ENCODE measurements around the gene KDM5A. TPM values are rescaled to one million over a fixed set of nuclear protein-coding genes. Genes with fewer than 3 reads are reported as not detected.

KDM5A gene
- polyA plus RNA-seq, 1 of the 3 experiments (the other 2 are of a cell fraction): 6.2 TPM

GRCh38 chr12:273382-273781 is 115.7 kb downstream of the KDM5A start:
- Histone ChIP-seq H3K4me3 (ENCODE audit: low read depth in 2 of 2, low read length in 1 of 2) (no peak overlapping the region), H3K9me3 (no peaks in the 10 kb centered on the region), H3F3A (replicated peaks; ENCODE audit: insufficient read depth) (no peaks in the 10 kb centered on the region), H3K9ac (no peak overlapping the region), H3K36me3 (replicated peaks in 1 of 2; ENCODE audit: control insufficient read depth in 1 of 2, insufficient read depth in 2 of 2, low read length in 1 of 2) (peaks cover 2 to 4% of the 10 kb centered on the region in 2 experiments), H3K27ac (ENCODE audit: low read depth in 2 of 2, low read length in 1 of 2) (no peak overlapping the region), H3K27me3 (ENCODE audit: insufficient read depth) (no peaks in the 10 kb centered on the region), H3K4me1 (ENCODE audit: control insufficient read depth in 1 of 2, insufficient read depth in 2 of 2, low read depth in 1 of 2, low read length in 1 of 2) (peaks cover 0 to 3% of the 10 kb centered on the region in 2 experiments; a peak in 1 of 4 replicates), H2AFZ (ENCODE audit: low read depth) (no peak overlapping the region), H4K20me1 (ENCODE audit: insufficient read depth) (no peaks in the 10 kb centered on the region), H3K79me2 (ENCODE audit: insufficient read depth) (no peaks in the 10 kb centered on the region), H3K4me2 (no peak overlapping the region), H3K9me2 (no peaks in the 10 kb centered on the region)
- DNase-seq: no peak
- POLR2A ChIA-PET: no interaction called here
- TF ChIP-seq NFIC (IDR thresholded peaks at IDR 0.05; ENCODE audit: borderline replicate concordance): no peak
- TF ChIP-seq SMC3 (IDR thresholded peaks at IDR 0.05; ENCODE audit: low read depth, low read length): no peak
- no peak for TF ChIP-seq RXRA (IDR thresholded peaks at IDR 0.05; ENCODE audit: borderline replicate concordance, low read depth)
- no peak for TF ChIP-seq RFX5 (IDR thresholded peaks at IDR 0.05; ENCODE audit: low read length)
- TF ChIP-seq RAD21 (IDR thresholded peaks at IDR 0.05; ENCODE audit: low read length): no peak
- no peak for TF ChIP-seq PBX3 (IDR thresholded peaks at IDR 0.05)
- no peak for TF ChIP-seq MXI1 (IDR thresholded peaks at IDR 0.05; ENCODE audit: low read depth, low read length)
- no peak for TF ChIP-seq REST (IDR thresholded peaks at IDR 0.05; ENCODE audit: low read depth, low read length)
- TF ChIP-seq CTCF (IDR thresholded peaks at IDR 0.05): no peak
- no peak for TF ChIP-seq ELF1 (IDR thresholded peaks at IDR 0.05)
- no peak for TF ChIP-seq FOXM1 (IDR thresholded peaks at IDR 0.05; ENCODE audit: low read depth)
- no peak for TF ChIP-seq TAF1 (IDR thresholded peaks at IDR 0.05; ENCODE audit: borderline replicate concordance, low read depth, low read length)
- no peak for TF ChIP-seq RCOR1 (IDR thresholded peaks at IDR 0.05; ENCODE audit: low read length)
- no peak for TF ChIP-seq MEF2A (IDR thresholded peaks at IDR 0.05; ENCODE audit: borderline replicate concordance, low read depth)
- no peak for TF ChIP-seq YY1 (IDR thresholded peaks at IDR 0.05; ENCODE audit: low read depth)
- no peak for TF ChIP-seq GABPA (IDR thresholded peaks at IDR 0.05; ENCODE audit: low read depth)
- no peak for TF ChIP-seq ZBTB33 (IDR thresholded peaks at IDR 0.05; ENCODE audit: borderline replicate concordance, low read depth)
- no peak for TF ChIP-seq NRF1 (IDR thresholded peaks at IDR 0.05; ENCODE audit: low read depth, low read length)
- TF ChIP-seq GATA2 (CRISPR knock-in tag; IDR thresholded peaks at IDR 0.05): no peak
- CTCF ChIA-PET: no interaction called here
- 100% methylated on average over 3 of the region's 3 CpGs for WGBS (ENCODE audit: low lambda C conversion rate)
